AG09309 (cell line): ENCODE measurements around the gene GALNT15.

Experiments
- DNase-seq: peaks from one replicate; pipeline ENCODE4 v3.0.0-alpha.2; 2010; ENCODE audit warnings: low read depth
- H3K4me3 ChIP-seq: 2 replicates; pipeline ENCODE4 v1.5.1; 2011; ENCODE audit warnings: mild to moderate bottlenecking, low read depth, low read length, moderate library complexity; ENCODE audit not compliant: control insufficient read depth
- CTCF ChIP-seq: IDR thresholded peaks from 2 replicates; pipeline ENCODE4 v1.5.1; 2011; ENCODE audit warnings: mild to moderate bottlenecking, low read depth, low read length, inconsistent platforms; ENCODE audit not compliant: insufficient read depth, control insufficient read depth; ENCODE audit errors: missing control alignments

Gene GALNT15

GRCh38 chr3:16252243-16252978 is 77.9 kb downstream of the GALNT15 start:
- DNase-seq = no peak
- H3K4me3 ChIP-seq = no peak overlapping the region
- no peak for TF ChIP-seq CTCF

GRCh38 chr3:16252988-16253387 is 78.5 kb downstream of the GALNT15 start:
- H3K4me3 ChIP-seq = no peak overlapping the region
- TF ChIP-seq CTCF = no peak
- no peak for DNase-seq

- TF ChIP-seq CTCF = no peak
- DNase-seq = no peak
- H3K4me3 ChIP-seq = no peak overlapping the region
Observed at GRCh38 chr3:16253601-16254000, 79.1 kb downstream of the GALNT15 start.

- no peak for TF ChIP-seq CTCF
- H3K4me3 ChIP-seq = no peak overlapping the region
- DNase-seq = no peak
Observed at GRCh38 chr3:16254916-16255315, 80.4 kb downstream of the GALNT15 start.

GRCh38 chr3:16255326-16255725 is 80.8 kb downstream of the GALNT15 start:
- no peak for TF ChIP-seq CTCF
- no peak for DNase-seq
- H3K4me3 ChIP-seq = no peak overlapping the region

- H3K4me3 ChIP-seq = no peak overlapping the region
- DNase-seq = no peak
- no peak for TF ChIP-seq CTCF
Observed at GRCh38 chr3:16255726-16256125, 81.2 kb downstream of the GALNT15 start.

GRCh38 chr3:16257309-16257708 is 82.8 kb downstream of the GALNT15 start:
- no peak for DNase-seq
- TF ChIP-seq CTCF = no peak
- no peak overlapping the region for H3K4me3 ChIP-seq
